Retina (tissue), 1 donor: ENCODE measurements around the gene EEF1AKMT4.
A peak's percentile ranks its signal among the peaks of the same experiment; 100 is the strongest.
"Not testable (repeated sequence)": the region's sequence is repeated elsewhere in the genome, so short reads cannot be mapped to it uniquely, and the experiment has no call there.

Experiments
- DNase-seq: peaks from one replicate; pipeline ENCODE4 v3.0.0-alpha.2; 2016

Gene EEF1AKMT4

GRCh38 chr3:184261270-184261853 is 11.9 kb downstream of the EEF1AKMT4 start, which contains the start of gene CAMK2N2:
Gene CAMK2N2, minus strand, starts transcription at chr3:184261553. Its CDS starts 268 bp downstream, at chr3:184261285.
- DNase-seq = no peak

- peak; percentile 77 for DNase-seq
Observed at GRCh38 chr3:184261854-184262763, 12.6 kb downstream of the EEF1AKMT4 start.

GRCh38 chr3:184262764-184263179 is 13.3 kb downstream of the EEF1AKMT4 start:
- peak; percentile 31 for DNase-seq

- not testable (repeated sequence) for DNase-seq
Observed at GRCh38 chr3:184267249-184267648, 17.8 kb downstream of the EEF1AKMT4 start.

- DNase-seq = no peak
Observed at GRCh38 chr3:184272269-184272668, 22.8 kb downstream of the EEF1AKMT4 start.

GRCh38 chr3:184275381-184275701 is 25.9 kb downstream of the EEF1AKMT4 start:
- DNase-seq = no peak

- no peak for DNase-seq
Observed at GRCh38 chr3:184275961-184276910, 26.8 kb downstream of the EEF1AKMT4 start, which contains the start of gene ECE2. Gene ECE2, plus strand, starts transcription at chr3:184276022. Its CDS starts 132 bp downstream, at chr3:184276154.

GRCh38 chr3:184277366-184277765 is 27.9 kb downstream of the EEF1AKMT4 start:
- no peak for DNase-seq

- no peak for DNase-seq
Observed at GRCh38 chr3:184282941-184283340, 33.5 kb downstream of the EEF1AKMT4 start.

GRCh38 chr3:184283681-184284080 is 34.2 kb downstream of the EEF1AKMT4 start:
- no peak for DNase-seq

- DNase-seq = peak; percentile 53
Observed at GRCh38 chr3:184284696-184285095, 35.2 kb downstream of the EEF1AKMT4 start.

- peak; percentile 51 for DNase-seq
Observed at GRCh38 chr3:184289426-184289938, 40.0 kb downstream of the EEF1AKMT4 start.

- no peak for DNase-seq
Observed at GRCh38 chr3:184290331-184290730, 40.9 kb downstream of the EEF1AKMT4 start.

- DNase-seq = no peak
Observed at GRCh38 chr3:184291044-184291737, 41.7 kb downstream of the EEF1AKMT4 start.

GRCh38 chr3:184291738-184292445 is 42.4 kb downstream of the EEF1AKMT4 start:
- no peak for DNase-seq

GRCh38 chr3:184295771-184296170 is 46.3 kb downstream of the EEF1AKMT4 start:
- DNase-seq = no peak

- DNase-seq = no peak
Observed at GRCh38 chr3:184296616-184297015, 47.1 kb downstream of the EEF1AKMT4 start.

GRCh38 chr3:184298759-184299487 is 49.5 kb downstream of the EEF1AKMT4 start, which contains the start of gene PSMD2:
Gene PSMD2, plus strand, starts transcription at chr3:184299241. Its CDS starts 26 bp downstream, at chr3:184299267.
- DNase-seq = peak; percentile 95

GRCh38 chr3:184299488-184300377 is 50.3 kb downstream of the EEF1AKMT4 start:
- DNase-seq = no peak
